ENCODE data around the gene CAMTA1.
"Not testable (repeated sequence)": the region's sequence is repeated elsewhere in the genome, so short reads cannot be mapped to it uniquely, and the experiment has no call there.

CAMTA1 gene

GRCh38 chr1:7768583-7768982 is 983.3 kb downstream of the CAMTA1 start:
- no peak for DNase-seq (ENCODE audit: low read depth, low spot score)

- no peak for DNase-seq (ENCODE audit: low read depth, low spot score)
Measured at GRCh38 chr1:7769673-7770412, 984.6 kb downstream of the CAMTA1 start.

GRCh38 chr1:7770669-7770996 is 985.4 kb downstream of the CAMTA1 start:
- DNase-seq (ENCODE audit: low read depth, low spot score) = no peak

GRCh38 chr1:7770997-7771822 is 986.0 kb downstream of the CAMTA1 start, which contains the start of gene VAMP3:
Gene VAMP3 (plus strand): TSS chr1:7771296. CDS start chr1:7771384, 88 bp downstream.
- peak; percentile 69 for DNase-seq (ENCODE audit: low read depth, low spot score)

- no peak for DNase-seq (ENCODE audit: low read depth, low spot score)
Measured at GRCh38 chr1:7771823-7772299, 986.6 kb downstream of the CAMTA1 start.

- DNase-seq (ENCODE audit: low read depth, low spot score) = no peak
Measured at GRCh38 chr1:7777591-7777990, 992.3 kb downstream of the CAMTA1 start.

- no peak for DNase-seq (ENCODE audit: low read depth, low spot score)
Measured at GRCh38 chr1:7778133-7778628, 992.9 kb downstream of the CAMTA1 start.

- no peak for DNase-seq (ENCODE audit: low read depth, low spot score)
Measured at GRCh38 chr1:7780976-7781375, 995.7 kb downstream of the CAMTA1 start.

GRCh38 chr1:7781501-7781900 is 996.2 kb downstream of the CAMTA1 start:
- DNase-seq (ENCODE audit: low read depth, low spot score) = no peak

GRCh38 chr1:7781923-7782495 is 996.8 kb downstream of the CAMTA1 start:
- DNase-seq (ENCODE audit: low read depth, low spot score) = peak; percentile 17

GRCh38 chr1:7783178-7783711 is 998.0 kb downstream of the CAMTA1 start:
- DNase-seq (ENCODE audit: low read depth, low spot score) = peak; percentile 71

GRCh38 chr1:7783826-7784491 is 998.7 kb downstream of the CAMTA1 start, which contains the start of gene PER3:
Gene PER3 (plus strand): TSS chr1:7784291. CDS start chr1:7784878, 587 bp downstream.
- DNase-seq (ENCODE audit: low read depth, low spot score) = peak; percentile 98

- peak; percentile 13 for DNase-seq (ENCODE audit: low read depth, low spot score)
Measured at GRCh38 chr1:7784492-7785071, 999.3 kb downstream of the CAMTA1 start.

GRCh38 chr1:7785108-7785507 is 999.9 kb downstream of the CAMTA1 start:
- DNase-seq (ENCODE audit: low read depth, low spot score) = no peak

GRCh38 chr1:7786795-7787194 is 1001.5 kb downstream of the CAMTA1 start:
- no peak for DNase-seq (ENCODE audit: low read depth, low spot score)

- DNase-seq (ENCODE audit: low read depth, low spot score) = no peak
Measured at GRCh38 chr1:7789828-7790227, 1004.6 kb downstream of the CAMTA1 start.

GRCh38 chr1:7791027-7791426 is 1005.8 kb downstream of the CAMTA1 start:
- not testable (repeated sequence) for DNase-seq (ENCODE audit: low read depth, low spot score)

- no peak for DNase-seq (ENCODE audit: low read depth, low spot score)
Measured at GRCh38 chr1:7795406-7795805, 1010.2 kb downstream of the CAMTA1 start.

GRCh38 chr1:7805460-7805859 is 1020.2 kb downstream of the CAMTA1 start:
- DNase-seq (ENCODE audit: low read depth, low spot score) = no peak

GRCh38 chr1:7808253-7808844 is 1023.1 kb downstream of the CAMTA1 start:
- no peak for DNase-seq (ENCODE audit: low read depth, low spot score)
